ENCODE data around the gene SHISA3. TPM values are rescaled to one million over a fixed set of nuclear protein-coding genes. Genes with fewer than 3 reads are reported as not detected.

The SHISA3 gene
- total RNA-seq, 6 donors from 2014 or later, result 0.76 to 5.9 (median 2.1) TPM; not detected in 1

- no peaks in the 10 kb centered on the region for H3K36me3 ChIP-seq
- no peaks in the 10 kb centered on the region for H3K27me3 ChIP-seq
- peaks cover 0 to 4% (median 0%) of the 10 kb centered on the region in 4 donors for H3K4me1 ChIP-seq
- TF ChIP-seq EP300 (IDR thresholded peaks at IDR 0.05), result no peak
- no peak for TF ChIP-seq CTCF (IDR thresholded peaks at IDR 0.05)
- TF ChIP-seq POLR2A (IDR thresholded peaks at IDR 0.05), result no peak
- TF ChIP-seq POLR2AphosphoS5 (IDR thresholded peaks at IDR 0.05), result no peak
- no peaks in the 10 kb centered on the region for H3K9me3 ChIP-seq
- no peak overlapping the region for H3K4me3 ChIP-seq
- no peak overlapping the region for H3K27ac ChIP-seq
- 92 to 94% methylated on average over 3 of the region's 3 CpGs for WGBS, 2 donors
- ATAC-seq (ENCODE audit: low FRiP score in 2 of 2) (no peak), DNase-seq (no peak)
These were observed 33.7 kb upstream of the SHISA3 start for GRCh38 chr4:42363614-42364013.

- no peaks in the 10 kb centered on the region for H3K9me3 ChIP-seq
- H3K4me3 ChIP-seq, result no peak overlapping the region
- ATAC-seq (ENCODE audit: low FRiP score in 2 of 2) (no peak), DNase-seq (no peak)
- H3K27ac ChIP-seq, result no peak overlapping the region
- H3K27me3 ChIP-seq, result no peaks in the 10 kb centered on the region
- TF ChIP-seq POLR2A (IDR thresholded peaks at IDR 0.05) (no peak), EP300 (IDR thresholded peaks at IDR 0.05) (no peak), POLR2AphosphoS5 (IDR thresholded peaks at IDR 0.05) (no peak), CTCF (IDR thresholded peaks at IDR 0.05) (no peak)
- peaks cover 0 to 4% (median 0%) of the 10 kb centered on the region in 4 donors for H3K4me1 ChIP-seq
- no peaks in the 10 kb centered on the region for H3K36me3 ChIP-seq
These were observed 32.8 kb upstream of the SHISA3 start for GRCh38 chr4:42364266-42365053.

GRCh38 chr4:42366959-42367358, 30.3 kb upstream of the SHISA3 start:
- ATAC-seq (ENCODE audit: low FRiP score in 2 of 2) (no peak), DNase-seq (no peak)
- Histone ChIP-seq H3K4me3 (no peak overlapping the region), H3K9me3 (no peaks in the 10 kb centered on the region), H3K27ac (no peak overlapping the region), H3K27me3 (no peaks in the 10 kb centered on the region), H3K36me3 (no peaks in the 10 kb centered on the region), H3K4me1 (no peaks in the 10 kb centered on the region)
- TF ChIP-seq CTCF (IDR thresholded peaks at IDR 0.05), result no peak
- TF ChIP-seq POLR2A (IDR thresholded peaks at IDR 0.05), result no peak
- TF ChIP-seq POLR2AphosphoS5 (IDR thresholded peaks at IDR 0.05), result no peak
- TF ChIP-seq EP300 (IDR thresholded peaks at IDR 0.05), result no peak
- 53 to 74% methylated on average over 1 of the region's 1 CpG for WGBS, 2 donors

- peak in 1 of 2 donors; percentile 75 for DNase-seq
- Histone ChIP-seq H3K27me3 (no peaks in the 10 kb centered on the region), H3K9me3 (no peaks in the 10 kb centered on the region), H3K27ac (no peak overlapping the region), H3K4me1 (no peaks in the 10 kb centered on the region), H3K4me3 (no peak overlapping the region), H3K36me3 (no peaks in the 10 kb centered on the region)
- TF ChIP-seq POLR2A (IDR thresholded peaks at IDR 0.05) (no peak), POLR2AphosphoS5 (IDR thresholded peaks at IDR 0.05) (no peak), EP300 (IDR thresholded peaks at IDR 0.05) (no peak), CTCF (IDR thresholded peaks at IDR 0.05) (no peak)
- 94 to 95% methylated on average over 23 to 27 of the region's 27 CpGs for WGBS, 2 donors
- ATAC-seq (ENCODE audit: low FRiP score in 2 of 2), result no peak
These were observed 27.8 kb upstream of the SHISA3 start for GRCh38 chr4:42369489-42369888.

All from upper lobe of left lung (tissue), 6 donors.